Amygdala (tissue), 56 donors: ENCODE measurements around the gene KRTAP1-1.
"Not testable (repeated sequence)": the region's sequence is repeated elsewhere in the genome, so short reads cannot be mapped to it uniquely, and the experiment has no call there.

Experiments
- DNase-seq, 56 donors: peaks; one replicate each; lab custom pipeline; 2025; lab: John Stamatoyannopoulos, UW

Gene KRTAP1-1

GRCh38 chr17:41058741-41059140, 17.5 kb upstream of the KRTAP1-1 start:
- no peak for DNase-seq

DNA sequence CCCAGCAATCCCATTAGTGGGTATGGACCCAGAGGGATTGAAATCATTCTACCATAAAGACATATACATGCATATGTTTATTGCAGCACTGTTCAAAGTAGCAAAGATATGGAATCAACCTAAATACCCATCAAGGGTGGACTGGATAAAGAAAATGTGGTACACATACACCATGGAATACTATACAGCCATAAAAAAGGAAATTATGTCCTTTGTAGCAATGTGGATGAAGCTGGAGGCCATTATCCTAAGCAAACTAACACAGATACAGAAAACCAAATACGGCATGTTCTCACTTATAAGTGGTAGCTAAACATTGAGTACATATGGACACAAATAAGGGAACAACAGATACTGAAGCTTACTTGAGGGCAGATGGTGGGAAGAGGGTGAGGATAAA, 16.3 kb upstream of the KRTAP1-1 start:
- DNase-seq, result no peak

GRCh38 chr17:41055130-41055529, 13.9 kb upstream of the KRTAP1-1 start, which contains the start of gene KRTAP2-2:
Gene KRTAP2-2 (minus strand): TSS chr17:41055230. CDS start chr17:41055211, 19 bp downstream.
- not testable (repeated sequence) for DNase-seq

DNA sequence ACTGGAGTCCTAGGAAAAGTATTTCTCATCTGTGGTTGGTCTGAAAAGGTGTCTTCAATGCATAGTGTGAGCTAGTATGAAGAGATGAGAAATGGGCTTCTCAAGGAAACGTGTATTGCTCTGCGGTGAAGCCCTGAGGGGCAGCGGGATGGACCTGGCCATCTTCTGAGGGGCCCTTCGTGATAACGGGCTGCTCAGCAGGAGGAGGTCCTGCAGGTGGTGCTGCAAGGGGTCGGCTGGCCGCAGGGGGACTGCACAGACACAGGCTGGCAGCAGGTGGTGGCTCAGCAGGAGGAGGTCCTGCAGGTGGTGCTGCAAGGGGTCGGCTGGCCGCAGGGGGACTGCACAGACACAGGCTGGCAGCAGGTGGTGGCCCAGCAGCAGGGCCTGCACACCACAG, 13.3 kb upstream of the KRTAP1-1 start:
- not testable (repeated sequence) for DNase-seq

DNA sequence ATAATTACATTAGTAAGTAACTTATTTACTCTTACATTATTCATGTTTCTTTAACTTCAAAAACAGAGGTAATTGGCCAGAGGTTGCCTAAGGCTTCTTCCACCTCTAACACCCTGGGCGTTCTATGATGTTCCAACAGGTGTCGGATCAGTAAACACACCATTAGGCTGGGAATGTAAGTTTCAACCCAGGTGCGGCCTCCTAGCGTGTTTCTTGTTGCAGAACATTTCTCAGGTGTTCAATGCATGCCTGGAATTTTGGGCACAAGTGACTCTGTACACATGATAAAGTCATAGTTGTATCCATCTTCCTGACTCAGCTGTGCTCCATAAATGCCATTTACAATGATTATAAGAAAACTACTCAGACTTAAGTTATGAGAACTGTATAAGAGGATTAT, 12.8 kb upstream of the KRTAP1-1 start:
- DNase-seq, result no peak

DNA sequence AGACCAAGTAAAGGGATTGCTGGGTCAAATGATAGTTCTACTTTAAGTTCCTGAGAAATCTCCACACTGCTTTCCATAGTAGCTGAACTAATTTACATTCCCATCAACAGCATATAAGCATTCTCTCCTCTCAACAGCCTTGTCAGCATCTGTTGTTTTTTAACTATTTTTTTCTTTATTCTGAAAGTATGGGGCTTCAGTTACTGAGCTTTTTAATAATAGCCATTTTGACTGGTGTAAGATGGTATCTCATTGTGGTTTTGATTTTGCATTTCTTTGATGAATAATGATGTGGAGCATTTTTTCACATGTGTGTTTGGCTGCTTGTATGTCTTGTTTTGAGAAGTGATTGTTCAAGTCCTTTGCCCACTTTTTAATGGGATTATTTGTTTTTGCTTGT, 11.3 kb upstream of the KRTAP1-1 start:
- DNase-seq, result no peak

GRCh38 chr17:41049110-41049509, 7.9 kb upstream of the KRTAP1-1 start:
- DNase-seq, result no peak

DNA sequence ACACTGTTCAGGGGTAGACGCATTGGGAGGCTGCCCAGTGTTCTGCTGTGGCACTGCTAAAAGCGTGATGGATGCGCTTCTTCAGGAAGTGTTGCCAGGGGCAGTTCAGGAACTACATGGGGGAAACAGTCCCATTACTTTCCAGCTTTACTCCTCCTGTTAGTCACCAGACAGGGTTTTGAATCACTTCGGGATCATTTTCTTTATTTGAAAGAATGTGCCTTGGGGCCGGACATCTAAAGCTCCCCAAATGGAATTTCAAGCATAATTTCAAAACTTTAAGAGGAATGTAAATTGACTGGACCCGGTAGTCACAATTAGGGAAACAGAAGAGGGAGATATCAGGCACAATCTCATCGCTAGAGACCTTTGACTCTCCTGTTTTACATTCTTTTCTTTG, 7.2 kb upstream of the KRTAP1-1 start:
- DNase-seq, result no peak

- not testable (repeated sequence) for DNase-seq
Measured at GRCh38 chr17:41046735-41047465, 5.7 kb upstream of the KRTAP1-1 start, which contains the start of gene KRTAP2-1. Gene KRTAP2-1 (minus strand): TSS chr17:41047316. CDS start chr17:41047267, 49 bp downstream.

DNA sequence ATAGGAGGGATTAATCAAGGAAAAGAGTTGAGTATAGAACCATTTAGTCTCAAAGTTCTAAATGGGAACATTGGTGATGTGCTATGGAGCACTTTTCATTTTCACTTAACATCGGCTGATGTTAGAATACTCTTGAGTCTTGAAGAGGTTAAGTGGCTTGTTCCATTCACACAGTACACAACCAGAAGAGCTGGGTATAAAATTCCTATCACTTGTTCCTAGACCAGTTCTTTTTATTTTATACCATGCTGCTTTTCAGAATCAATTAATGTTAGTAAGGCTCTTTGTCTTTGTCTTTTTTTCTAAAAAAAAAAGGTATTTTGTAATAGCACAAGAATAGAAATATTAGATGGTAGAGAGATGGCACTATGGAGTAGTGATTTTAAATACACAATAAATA, 1.7 kb upstream of the KRTAP1-1 start:
- DNase-seq, result no peak

DNA sequence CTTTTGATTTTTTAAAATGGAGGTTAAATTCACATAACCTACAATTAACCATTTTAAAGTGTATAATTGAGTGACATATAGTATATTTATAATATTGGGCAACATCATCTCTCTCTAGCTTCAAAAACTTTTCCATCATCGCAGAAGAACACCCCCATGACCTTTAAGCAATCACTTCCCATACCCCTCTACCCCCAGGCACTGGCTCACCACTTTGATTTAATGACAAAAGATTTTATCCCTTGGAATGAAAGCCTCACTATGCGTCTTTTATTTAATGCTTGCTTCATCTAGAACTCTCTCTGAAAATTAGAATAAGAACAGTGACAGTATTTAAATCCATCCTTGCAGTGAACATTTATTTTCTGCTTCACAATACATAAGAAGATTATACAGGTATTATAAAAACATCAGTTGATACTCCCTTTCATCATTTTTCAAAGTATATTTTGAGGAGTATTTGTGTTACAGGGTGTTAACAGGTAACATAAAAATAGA, 3.3 kb downstream of the KRTAP1-1 start:
- no peak for DNase-seq

DNA sequence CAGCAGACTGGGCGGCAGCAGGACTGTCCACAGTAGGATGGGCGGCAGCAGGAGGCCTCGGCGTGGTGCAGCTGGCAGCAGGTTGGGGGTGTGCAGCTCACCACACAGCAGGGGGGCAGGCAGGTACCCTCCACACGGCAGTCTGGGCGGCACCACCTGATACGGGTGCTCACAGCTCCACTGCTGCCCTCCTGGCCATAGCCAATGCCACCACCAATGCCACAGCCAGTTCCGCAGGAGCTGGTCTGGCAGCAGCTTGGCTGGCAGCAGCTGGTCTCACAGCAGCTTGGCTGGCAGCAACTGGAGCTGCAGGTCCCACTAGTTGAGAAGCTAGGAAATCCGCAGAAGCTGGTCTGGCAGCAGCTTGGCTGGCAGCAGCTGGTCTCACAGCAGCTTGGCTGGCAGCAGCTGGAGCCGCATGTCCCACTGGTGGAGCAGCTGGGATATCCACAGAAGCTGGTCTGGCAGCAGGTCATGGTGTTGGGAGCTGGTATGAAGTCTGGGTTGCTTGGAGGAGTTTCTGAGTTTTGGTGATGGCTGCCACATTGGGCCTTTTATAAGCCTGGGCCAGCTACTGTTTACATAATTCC, 6.8 kb downstream of the KRTAP1-1 start, which contains the start of gene KRTAP1-3:
KRTAP1-3 (minus strand) TSS at position 529 of the 590 bp plus-strand sequence; CDS start at position 476, 53 bp downstream.
- not testable (repeated sequence) for DNase-seq

- DNase-seq, result no peak
Measured at GRCh38 chr17:41029633-41030245, 11.5 kb downstream of the KRTAP1-1 start, which contains the start of gene KRTAP1-4. Gene KRTAP1-4 (minus strand): TSS chr17:41030195. CDS start chr17:41030078, 117 bp downstream.

GRCh38 chr17:41026715-41027471, 14.4 kb downstream of the KRTAP1-1 start, which contains the start of gene KRTAP1-5:
Gene KRTAP1-5 (minus strand): TSS chr17:41027208. CDS start chr17:41027155, 53 bp downstream.
- DNase-seq, result no peak

- no peak for DNase-seq
Measured at GRCh38 chr17:41024697-41025096, 16.6 kb downstream of the KRTAP1-1 start.

DNA sequence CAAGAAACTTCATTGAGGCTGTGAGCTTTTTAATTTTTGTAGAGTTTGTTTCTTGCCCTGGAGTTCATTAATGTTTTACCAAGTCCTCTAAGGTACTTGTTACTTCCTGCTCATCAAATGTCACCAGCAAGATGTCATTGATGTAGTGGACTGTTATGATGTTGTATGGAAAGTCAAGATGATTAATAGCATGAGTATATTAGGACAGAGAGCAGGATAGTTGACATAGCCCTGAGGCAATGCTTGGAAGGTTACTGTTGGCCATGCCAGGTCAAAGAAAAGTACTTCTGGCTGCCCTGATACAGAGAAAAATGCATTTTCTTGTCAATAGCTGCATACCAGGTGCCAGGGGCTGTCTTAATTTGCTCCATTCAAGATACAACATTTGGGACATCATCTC, 20.9 kb downstream of the KRTAP1-1 start:
- no peak for DNase-seq

GRCh38 chr17:41019415-41019814, 21.8 kb downstream of the KRTAP1-1 start:
- no peak for DNase-seq

GRCh38 chr17:41018541-41018940, 22.7 kb downstream of the KRTAP1-1 start:
- DNase-seq, result no peak

- DNase-seq, result no peak
Measured at GRCh38 chr17:41016578-41017215, 24.6 kb downstream of the KRTAP1-1 start.

- no peak for DNase-seq
Measured at GRCh38 chr17:41015454-41015853, 25.8 kb downstream of the KRTAP1-1 start.
